Activated T-cell treated with anti-CD3 and anti-CD28 coated beads for 48 hours (primary cell): ENCODE measurements around the gene API5.
"Not testable (repeated sequence)": the region's sequence is repeated elsewhere in the genome, so short reads cannot be mapped to it uniquely, and the experiment has no call there.

Experiments used
- DNase-seq: peaks from one replicate; pipeline ENCODE4 v3.0.0-alpha.2; 2020; ENCODE audit warnings: low read depth

Gene API5

GRCh38 chr11:43311791-43312607, at the start of gene API5:
Gene API5, plus strand, starts transcription at chr11:43311996. Its CDS starts 132 bp downstream, at chr11:43312128.
- DNase-seq: peak; percentile 89

- no peak for DNase-seq
These were observed 43.8 kb upstream of the API5 start for GRCh38 chr11:43267856-43268580.

- no peak for DNase-seq
These were observed 43.0 kb upstream of the API5 start for GRCh38 chr11:43268786-43269185.

- DNase-seq: no peak
These were observed 42.4 kb upstream of the API5 start for GRCh38 chr11:43269254-43269918.

- no peak for DNase-seq
These were observed 41.3 kb upstream of the API5 start for GRCh38 chr11:43270468-43270867.

- DNase-seq: no peak
These were observed 33.4 kb upstream of the API5 start for GRCh38 chr11:43278193-43278956.

- DNase-seq: peak; percentile 24
These were observed 29.0 kb upstream of the API5 start for GRCh38 chr11:43282607-43283440.

- DNase-seq: no peak
These were observed 26.0 kb upstream of the API5 start for GRCh38 chr11:43285826-43286225.

GRCh38 chr11:43289368-43289767, 22.4 kb upstream of the API5 start:
- DNase-seq: no peak

GRCh38 chr11:43298397-43298796, 13.4 kb upstream of the API5 start:
- DNase-seq: no peak

- DNase-seq: no peak
These were observed 4.2 kb downstream of the API5 start for GRCh38 chr11:43315966-43316365.

GRCh38 chr11:43316451-43316850, 4.7 kb downstream of the API5 start:
- DNase-seq: peak; percentile 29

- no peak for DNase-seq
These were observed 16.2 kb downstream of the API5 start for GRCh38 chr11:43327987-43328386.

- no peak for DNase-seq
These were observed 16.7 kb downstream of the API5 start for GRCh38 chr11:43328482-43328881.

GRCh38 chr11:43341159-43341558, 29.4 kb downstream of the API5 start:
- DNase-seq: no peak

GRCh38 chr11:43351426-43351825, 39.6 kb downstream of the API5 start:
- not testable (repeated sequence) for DNase-seq

- DNase-seq: no peak
These were observed 42.5 kb downstream of the API5 start for GRCh38 chr11:43354311-43354710.

GRCh38 chr11:43356336-43356735, 44.5 kb downstream of the API5 start:
- DNase-seq: no peak

- DNase-seq: no peak
These were observed 46.5 kb downstream of the API5 start for GRCh38 chr11:43358279-43358800.

GRCh38 chr11:43358801-43359421, 47.1 kb downstream of the API5 start, which contains the start of gene TTC17:
Gene TTC17, plus strand, starts transcription at chr11:43358920. Its CDS starts 35 bp downstream, at chr11:43358955.
- peak; percentile 91 for DNase-seq
